Activated CD4-positive, alpha-beta T cell treated with anti-CD3 and anti-CD28 coated beads for 4 hours (primary cell): ENCODE measurements around the gene DYRK3.
"Not testable (repeated sequence)": the region's sequence is repeated elsewhere in the genome, so short reads cannot be mapped to it uniquely, and the experiment has no call there.

Source experiments
- DNase-seq, 2 donors: peaks; one replicate each; pipeline ENCODE4 v3.0.0-alpha.2; 2020

DYRK3 gene

GRCh38 chr1:206635080-206635977 lies at the start of gene DYRK3:
TSS of gene DYRK3 (plus strand) at chr1:206635536. CDS start at chr1:206635704, 168 bp downstream.
- DNase-seq: peak; percentile 90 to 92

DNA sequence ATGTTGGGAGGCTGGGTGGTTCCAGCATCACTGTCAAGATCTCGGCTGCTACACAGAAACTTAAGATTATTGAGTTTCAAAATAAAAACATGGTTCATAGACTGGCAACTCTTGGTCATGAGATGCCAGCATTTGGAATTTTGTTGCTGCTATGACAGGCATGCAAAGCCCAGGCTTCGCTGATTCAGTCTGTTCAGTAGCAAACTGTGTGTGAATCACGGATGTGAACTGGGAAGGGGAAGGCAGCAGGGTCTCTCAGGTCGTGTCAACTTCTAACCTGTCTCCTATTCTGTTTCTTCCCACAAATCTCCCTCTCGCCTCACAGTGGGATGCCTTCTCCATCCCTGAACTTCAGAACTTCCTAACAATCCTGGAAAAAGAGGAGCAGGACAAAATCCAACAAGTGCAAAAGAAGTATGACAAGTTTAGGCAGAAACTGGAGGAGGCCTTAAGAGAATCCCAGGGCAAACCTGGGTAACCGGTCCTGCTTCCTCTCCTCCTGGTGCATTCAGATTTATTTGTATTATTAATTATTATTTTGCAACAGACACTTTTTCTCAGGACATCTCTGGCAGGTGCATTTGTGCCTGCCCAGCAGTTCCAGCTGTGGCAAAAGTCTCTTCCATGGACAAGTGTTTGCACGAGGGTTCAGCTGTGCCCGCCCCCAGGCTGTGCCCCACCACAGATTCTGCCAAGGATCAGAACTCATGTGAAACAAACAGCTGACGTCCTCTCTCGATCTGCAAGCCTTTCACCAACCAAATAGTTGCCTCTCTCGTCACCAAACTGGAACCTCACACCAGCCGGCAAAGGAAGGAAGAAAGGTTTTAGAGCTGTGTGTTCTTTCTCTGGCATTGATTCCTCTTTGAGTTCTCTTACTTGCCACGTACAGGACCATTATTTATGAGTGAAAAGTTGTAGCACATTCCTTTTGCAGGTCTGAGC lies 48.6 kb upstream of the DYRK3 start:
- DNase-seq: no peak

DNA sequence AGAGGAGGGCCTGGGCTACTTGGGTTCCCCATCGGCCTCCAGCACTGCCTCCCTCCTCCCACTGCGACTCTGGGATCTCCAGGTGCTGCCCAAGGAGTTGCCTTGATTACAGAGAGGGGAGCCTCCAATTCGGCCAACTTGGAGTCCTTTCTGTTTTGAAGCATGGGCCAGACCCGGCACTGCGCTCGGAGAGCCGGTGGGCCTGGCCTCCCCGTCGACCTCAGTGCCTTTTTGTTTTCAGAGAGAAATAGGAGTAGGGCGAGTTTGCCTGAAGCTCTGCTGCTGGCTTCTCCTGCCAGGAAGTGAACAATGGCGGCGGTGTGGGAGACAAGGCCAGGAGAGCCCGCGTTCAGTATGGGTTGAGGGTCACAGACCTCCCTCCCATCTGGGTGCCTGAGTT lies 47.4 kb upstream of the DYRK3 start:
- no peak for DNase-seq

DNA sequence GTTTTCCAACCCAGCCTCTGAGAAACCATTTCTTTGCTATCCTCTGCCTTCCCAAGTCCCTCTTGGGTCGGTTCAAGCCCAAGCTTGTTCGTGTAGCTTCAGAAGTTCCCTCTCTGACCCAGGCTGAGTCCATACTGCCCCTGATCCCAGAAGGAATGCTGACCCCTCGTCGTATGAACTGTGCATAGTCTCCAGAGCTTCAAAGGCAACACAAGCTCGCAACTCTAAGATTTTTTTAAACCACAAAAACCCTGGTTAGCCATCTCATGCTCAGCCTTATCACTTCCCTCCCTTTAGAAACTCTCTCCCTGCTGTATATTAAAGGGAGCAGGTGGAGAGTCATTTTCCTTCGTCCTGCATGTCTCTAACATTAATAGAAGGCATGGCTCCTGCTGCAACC lies 46.8 kb upstream of the DYRK3 start:
- no peak for DNase-seq

- DNase-seq: no peak
These were observed 46.1 kb upstream of the DYRK3 start for GRCh38 chr1:206589206-206589605.

DNA sequence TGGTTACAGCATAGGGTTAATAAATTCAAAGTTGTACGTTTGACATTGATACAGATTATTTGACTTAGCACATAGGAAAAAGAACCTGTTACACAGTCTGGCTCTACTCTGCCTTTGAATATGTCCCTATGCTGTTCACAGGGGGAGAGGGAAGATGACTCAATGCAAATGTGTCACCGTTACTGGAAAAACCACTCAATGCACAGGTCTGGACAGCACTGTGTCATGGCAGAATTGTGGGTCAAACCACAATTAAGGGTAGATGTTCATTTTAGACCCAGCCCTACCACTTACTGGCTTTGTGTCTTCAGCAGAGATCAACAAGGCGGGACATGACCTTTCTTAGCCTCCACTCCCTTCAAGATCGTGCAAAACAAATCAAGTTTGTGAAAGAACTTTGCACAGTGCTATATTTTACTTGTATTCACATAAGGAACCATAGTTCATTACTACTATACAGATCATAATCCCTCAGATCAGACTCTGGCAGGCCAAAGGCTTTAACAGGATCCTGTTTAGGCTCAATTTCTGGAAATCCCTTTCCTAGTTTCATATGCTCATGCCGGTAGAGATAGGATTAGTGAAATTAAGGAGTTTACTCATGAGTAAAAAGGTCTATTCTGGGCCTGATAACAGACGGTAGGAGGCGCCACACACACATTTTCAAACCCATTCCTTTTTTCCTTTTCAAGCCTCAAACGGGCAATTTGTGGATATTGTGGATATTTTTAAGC lies 45.1 kb upstream of the DYRK3 start:
- peak; percentile 71 to 77 for DNase-seq

DNA sequence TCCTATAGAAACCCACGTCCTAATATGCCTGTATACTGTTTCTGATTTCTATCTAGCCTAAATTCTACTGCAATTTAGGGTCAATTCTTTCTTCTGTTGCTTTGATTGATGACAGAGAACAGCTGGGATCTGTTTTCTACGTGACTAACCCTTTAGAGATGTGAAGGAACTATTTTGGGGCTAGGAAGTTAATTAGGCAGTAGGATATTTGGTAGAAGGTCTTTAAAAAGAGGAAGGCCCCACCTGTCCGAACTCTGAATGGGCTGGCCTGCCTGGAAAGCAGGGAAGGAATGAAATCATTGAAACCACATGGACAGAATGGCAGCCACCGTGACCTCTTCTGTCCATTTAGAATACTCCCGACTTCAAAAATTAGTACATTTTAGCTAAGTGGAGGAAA lies 44.1 kb upstream of the DYRK3 start:
- no peak for DNase-seq

GRCh38 chr1:206591696-206592095 lies 43.6 kb upstream of the DYRK3 start:
- DNase-seq: no peak

- DNase-seq: no peak
These were observed 41.9 kb upstream of the DYRK3 start for GRCh38 chr1:206593351-206593925.

- DNase-seq: no peak
These were observed 39.6 kb upstream of the DYRK3 start for GRCh38 chr1:206595581-206596318.

GRCh38 chr1:206596319-206596666 lies 39.0 kb upstream of the DYRK3 start:
- no peak for DNase-seq

- no peak for DNase-seq
These were observed 34.8 kb upstream of the DYRK3 start for GRCh38 chr1:206600527-206600926.

GRCh38 chr1:206604861-206605260 lies 30.5 kb upstream of the DYRK3 start:
- no peak for DNase-seq

DNA sequence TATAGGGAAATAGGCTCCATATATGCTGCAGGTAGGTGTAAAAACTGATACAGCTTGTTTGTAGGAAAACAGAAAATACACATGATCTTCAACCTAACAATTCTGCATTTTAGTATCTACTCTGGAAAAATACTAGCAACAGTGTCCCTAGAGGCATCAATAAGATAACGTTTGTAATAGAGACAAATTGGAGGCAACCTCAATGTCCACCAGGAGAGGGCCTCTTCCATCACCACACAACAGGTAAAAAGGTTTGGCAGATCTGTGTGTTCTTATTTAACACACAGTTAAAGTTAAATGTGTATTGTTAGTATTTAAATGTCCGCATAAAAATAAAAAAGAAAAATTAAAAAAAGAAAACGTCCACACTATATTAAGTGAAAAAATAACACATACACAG lies 28.5 kb upstream of the DYRK3 start:
- no peak for DNase-seq

GRCh38 chr1:206608108-206608698 lies 27.1 kb upstream of the DYRK3 start:
- DNase-seq: peak; percentile 59 to 65

GRCh38 chr1:206609229-206609991 lies 25.9 kb upstream of the DYRK3 start:
- no peak for DNase-seq

DNA sequence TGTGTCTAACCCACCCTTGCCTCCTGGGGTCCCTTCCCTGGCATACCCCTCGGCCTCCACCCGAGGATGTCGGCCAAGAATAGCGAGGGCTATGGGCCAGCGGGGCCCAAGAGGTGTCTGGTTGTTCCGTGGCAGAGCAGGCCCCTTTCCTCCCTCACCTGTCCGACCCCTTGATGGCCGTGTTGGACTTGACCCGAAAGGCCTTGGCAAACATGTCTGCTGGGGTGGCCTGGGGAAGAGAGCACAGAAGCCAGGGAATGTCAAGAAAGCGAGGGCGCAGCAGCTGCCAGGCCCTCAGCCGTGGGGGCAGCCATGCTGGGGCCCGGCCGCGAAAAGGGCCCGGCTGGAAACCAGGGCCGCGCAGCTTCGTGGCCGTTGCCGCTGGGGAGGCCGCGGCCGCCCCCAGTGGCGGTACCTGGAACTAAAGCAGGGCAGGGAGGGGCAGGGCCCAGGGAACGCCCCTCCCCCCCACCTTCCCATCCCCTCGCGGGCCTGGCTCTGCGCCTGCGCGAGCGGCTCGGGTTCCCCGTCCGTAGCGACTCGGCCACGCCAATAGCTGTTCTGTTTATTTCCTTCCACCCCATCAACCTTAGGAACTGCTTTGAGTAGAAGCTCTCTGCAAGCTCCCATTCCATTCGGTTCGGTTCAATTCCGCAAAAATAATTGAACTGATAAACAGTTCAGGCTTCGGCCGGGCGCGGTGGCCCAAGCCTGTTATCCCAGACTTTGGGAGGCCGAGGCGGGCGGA lies 23.0 kb upstream of the DYRK3 start, which contains the start of gene EIF2D:
Gene EIF2D (minus strand): TSS at position 337 of the 748 bp plus-strand sequence. CDS start 123 bp downstream, at position 214.
- DNase-seq: peak; percentile 94 to 95

GRCh38 chr1:206626396-206626795 lies 8.9 kb upstream of the DYRK3 start:
- DNase-seq: not testable (repeated sequence)

DNA sequence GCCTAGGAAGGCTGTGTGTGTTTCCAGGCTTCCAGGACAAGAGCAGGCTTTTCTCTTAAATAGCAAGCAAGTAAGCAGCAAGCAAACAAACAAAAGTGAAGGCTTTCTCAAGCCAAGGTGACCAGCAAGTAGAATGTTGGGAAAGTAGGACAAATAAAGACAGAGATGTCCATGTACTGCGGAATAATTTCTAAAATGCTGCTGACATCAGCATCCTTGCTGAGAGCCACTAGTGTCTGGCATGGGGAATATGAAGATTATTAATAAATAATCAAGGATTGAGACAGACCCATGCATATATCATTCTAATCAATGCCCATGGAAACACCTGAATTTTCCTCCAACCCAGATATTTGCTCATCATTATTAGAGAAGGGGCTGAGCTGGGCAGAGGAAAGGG lies 6.4 kb upstream of the DYRK3 start:
- DNase-seq: no peak

GRCh38 chr1:206631085-206631509 lies 4.2 kb upstream of the DYRK3 start:
- peak in 1 of 2 donors; percentile 10 for DNase-seq
